HG03108 (cell line): ENCODE data around the gene GAL.

Experiments
- ATAC-seq: cut with Tn5 transposase; IDR thresholded peaks from one replicate; pipeline ENCODE4 v1.9.1; 2021; ENCODE audit warnings: moderate library complexity; ENCODE audit not compliant: unreplicated experiment

Gene GAL

DNA sequence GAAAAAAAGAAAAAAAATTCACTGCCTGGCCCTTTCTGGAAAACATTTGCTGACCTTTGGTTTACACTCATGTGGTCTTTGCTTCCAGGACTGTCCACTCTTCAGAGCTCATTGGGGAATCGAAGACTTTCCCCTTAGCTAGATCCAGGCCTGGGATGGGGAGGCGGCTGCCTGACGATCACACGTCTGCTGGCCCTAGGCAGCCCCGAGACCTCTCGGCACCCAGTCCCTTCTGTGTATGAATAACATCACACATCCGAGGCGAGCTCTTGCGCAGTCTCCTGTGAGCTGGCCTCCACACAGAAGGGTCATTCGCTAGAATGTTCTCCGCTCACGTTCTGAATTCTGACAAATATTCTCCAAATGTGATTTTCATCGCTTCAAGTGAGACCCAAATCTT is 25.7 kb upstream of the GAL start:
- ATAC-seq: no peak

GRCh38 chr11:68659158-68659921 is 25.0 kb upstream of the GAL start:
- no peak for ATAC-seq

DNA sequence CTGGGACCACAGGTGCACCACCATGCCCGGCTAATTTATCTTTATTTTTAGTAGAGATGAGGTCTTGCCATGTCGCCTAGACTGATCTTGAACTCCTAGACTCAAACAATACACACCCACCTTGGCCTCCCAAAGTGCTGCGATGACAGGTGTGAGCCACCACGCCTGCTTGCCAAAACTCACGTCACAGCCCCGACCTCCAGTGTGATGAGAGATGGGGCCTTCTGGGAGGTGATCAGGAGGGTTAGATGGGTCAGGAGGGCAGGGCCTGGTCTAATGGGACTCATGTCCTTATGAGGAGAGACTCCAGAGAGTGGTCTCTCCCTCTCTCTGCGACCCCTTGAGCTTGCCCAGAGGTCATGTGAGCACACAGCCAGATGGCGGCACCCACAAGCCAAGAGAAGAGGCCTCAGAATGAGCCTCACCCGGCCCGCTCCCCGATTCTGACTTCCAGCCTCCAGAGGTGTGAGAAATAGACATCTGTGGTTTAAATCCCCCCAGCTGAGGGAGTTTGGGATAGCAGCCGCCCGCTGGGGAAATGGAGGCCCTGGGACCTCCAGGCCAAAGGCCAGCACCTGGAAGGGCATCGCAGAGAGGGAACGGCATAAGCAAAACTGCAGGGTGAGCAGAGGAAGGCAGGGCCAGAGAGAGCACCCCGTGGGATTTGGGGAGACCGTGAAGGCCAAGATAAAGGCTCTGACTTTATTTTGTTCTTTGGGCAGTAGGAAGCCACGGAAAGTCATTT is 24.1 kb upstream of the GAL start:
- no peak for ATAC-seq

- ATAC-seq: no peak
Observed at GRCh38 chr11:68661014-68661413, 23.3 kb upstream of the GAL start.

DNA sequence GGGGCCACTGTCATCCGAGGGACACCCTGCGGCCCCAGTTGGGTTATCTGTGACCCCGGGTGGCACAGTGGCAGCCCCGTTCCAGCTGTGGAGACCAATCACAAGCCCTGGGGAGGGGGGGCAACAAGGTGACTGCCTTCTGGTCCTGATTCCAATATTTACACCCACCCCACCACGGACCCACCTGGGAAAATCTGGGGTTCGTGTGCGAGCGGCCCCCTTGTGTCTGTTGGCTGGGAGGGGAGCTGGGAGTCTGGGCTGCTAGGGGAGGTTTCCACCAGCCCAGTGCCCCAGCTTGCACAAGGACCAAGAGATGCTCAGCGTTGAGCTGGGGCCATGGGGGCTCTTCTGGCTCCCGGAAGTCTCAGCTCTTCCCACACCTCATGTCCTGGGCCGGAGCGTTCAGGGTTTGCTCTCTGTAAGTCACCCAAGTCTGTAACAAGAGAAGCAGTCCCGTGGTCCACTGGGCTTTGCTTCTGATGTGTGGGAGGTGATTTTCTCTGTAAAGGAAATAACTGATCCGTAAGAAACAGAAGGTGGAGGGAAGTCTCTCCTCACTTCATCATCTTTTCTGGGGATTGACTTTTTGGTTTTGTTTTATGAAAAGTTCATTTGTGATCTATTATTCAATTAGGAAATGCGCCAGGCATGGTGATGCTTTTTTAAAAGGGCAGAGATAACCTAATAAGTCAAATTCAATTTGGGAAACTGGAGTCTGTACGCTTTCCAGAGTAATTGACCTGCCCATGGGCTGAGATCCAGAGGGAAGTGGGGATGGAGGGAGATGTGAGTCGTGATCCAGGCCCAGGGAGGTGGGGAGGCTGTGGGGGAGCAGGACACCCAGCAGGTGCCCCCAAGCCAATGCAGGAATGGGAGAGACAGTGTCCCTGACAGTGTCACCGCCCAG is 22.4 kb upstream of the GAL start:
- no peak for ATAC-seq

- ATAC-seq: no peak
Observed at GRCh38 chr11:68663482-68664010, 20.8 kb upstream of the GAL start.

- ATAC-seq: no peak
Observed at GRCh38 chr11:68664141-68664540, 20.2 kb upstream of the GAL start.

- ATAC-seq: no peak
Observed at GRCh38 chr11:68664906-68665305, 19.4 kb upstream of the GAL start.

GRCh38 chr11:68665436-68665835 is 18.9 kb upstream of the GAL start:
- no peak for ATAC-seq

- ATAC-seq: no peak
Observed at GRCh38 chr11:68666849-68667248, 17.5 kb upstream of the GAL start.

- no peak for ATAC-seq
Observed at GRCh38 chr11:68667511-68668500, 16.5 kb upstream of the GAL start.

DNA sequence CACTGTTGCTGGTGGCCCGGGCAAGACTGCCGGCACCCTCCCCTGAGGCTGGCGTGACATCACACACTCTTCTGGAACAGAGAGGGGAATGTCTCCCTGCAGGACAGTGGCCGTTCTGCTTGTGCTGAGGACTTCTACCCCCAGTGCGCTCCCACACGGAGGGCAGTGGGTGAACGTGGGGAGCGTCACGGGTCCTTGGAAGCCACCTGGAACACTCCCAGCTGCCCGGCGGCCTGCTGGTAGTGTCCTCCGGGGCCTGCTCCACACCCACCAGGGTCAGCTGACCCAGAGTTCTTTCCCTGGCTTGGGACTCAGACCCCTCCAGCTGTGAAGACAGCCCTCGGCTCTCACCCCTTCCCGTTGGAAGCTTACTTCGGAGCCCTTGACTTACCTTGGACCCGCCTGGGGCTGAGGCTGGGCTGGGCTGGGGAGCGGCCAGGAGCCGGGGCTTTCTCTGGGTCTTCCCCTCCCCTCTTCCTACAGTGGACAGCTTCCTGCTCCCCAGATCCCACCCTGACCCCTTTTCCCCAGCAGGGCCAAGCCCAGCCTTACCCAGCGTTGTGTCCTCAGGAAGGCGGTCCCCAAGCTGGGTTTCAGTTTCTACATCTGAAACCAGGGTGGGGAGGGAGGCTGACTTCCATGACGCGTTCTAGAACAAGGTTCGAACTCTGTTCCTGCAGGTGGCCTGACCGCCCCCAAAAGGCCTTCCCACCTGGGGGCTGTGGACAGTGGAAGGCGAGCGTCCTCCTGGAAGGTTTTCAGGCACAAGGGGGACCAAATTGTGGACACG is 14.8 kb upstream of the GAL start:
- ATAC-seq: no peak

DNA sequence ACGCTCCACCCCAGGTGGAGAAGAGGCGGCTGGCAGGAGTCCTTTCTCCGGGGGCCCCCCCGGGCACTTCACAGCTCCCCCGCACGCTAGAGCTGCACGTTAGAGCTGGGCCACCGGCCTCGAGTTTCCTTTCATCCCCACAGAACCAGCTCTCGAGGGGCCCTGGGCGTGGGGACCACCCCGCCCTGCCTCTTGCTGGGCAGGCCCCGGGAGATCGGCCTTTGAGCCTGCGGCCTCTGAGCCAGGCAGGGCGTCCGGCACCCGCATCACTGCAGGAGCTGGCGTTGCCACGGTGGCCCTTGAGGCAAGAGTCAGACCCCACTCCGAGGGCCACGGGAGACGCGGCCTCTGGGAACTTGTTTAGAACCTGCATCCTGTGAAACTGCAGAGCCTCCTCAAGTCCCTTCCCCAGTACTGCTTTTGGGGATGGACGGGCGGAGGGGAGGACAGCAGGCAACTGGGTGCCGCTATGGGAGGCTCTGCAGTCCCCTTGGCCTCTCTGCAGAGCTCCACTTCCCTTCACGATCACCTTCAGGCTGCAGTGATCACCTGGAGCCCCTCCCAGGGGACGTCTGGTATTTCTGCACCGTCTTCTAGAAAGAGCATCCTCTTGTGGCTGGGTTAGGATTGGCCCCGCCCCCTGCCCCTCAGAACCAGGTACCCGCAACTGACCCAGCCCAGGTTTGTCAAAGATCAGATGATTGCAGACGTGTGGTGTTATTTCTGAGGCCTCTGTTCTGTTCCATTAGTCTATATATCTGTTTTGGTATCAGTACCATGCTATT is 13.9 kb upstream of the GAL start:
- ATAC-seq: no peak

DNA sequence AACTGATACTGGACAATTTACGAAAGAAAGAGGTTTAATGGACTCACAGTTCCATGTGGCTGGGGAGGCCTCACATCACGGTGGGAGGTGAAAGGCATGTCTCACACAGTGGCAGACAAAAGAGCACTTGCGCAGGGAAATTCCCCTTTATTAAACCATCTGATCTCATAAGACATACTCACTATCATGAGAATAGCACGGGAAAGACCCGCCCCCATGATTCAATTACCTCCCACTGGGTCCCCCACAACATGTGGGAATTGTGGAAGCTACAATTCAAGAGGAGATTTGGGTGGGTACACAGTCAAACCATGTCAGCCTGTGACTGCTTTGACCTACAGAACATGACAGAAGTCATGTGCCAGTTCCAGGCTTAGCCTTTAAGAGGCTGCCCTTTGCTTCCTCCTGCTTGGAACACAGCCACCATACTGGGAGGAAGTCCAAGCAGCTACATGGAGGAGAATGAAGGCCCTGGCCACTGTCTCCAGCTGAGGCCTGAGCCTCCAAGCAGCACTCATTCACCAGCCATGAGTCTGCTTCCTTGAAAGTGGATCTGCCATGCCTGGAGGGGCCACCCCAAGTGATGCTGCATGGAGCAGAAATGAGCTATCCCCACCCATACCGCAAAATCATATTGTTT is 10.9 kb upstream of the GAL start:
- no peak for ATAC-seq

DNA sequence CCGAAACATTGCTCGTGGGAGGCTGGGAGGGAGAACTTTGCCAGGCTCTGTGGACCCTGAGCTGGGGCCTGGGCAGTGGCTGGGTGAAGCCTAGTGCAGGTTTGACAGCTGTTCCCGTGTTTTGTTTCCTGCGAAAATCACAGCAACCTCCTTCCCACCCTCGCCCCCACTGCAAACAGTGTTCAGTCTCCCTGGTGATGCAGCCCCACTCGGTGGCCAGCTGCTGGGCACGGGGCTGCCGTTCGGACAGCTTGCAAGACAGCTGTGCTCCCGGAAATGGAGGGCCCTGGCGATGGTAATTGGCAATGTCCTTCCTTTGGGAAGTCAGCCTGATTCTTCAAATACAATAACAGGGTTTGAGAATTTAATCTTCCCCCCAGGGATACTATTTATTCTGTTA is 10.4 kb upstream of the GAL start:
- ATAC-seq: no peak

DNA sequence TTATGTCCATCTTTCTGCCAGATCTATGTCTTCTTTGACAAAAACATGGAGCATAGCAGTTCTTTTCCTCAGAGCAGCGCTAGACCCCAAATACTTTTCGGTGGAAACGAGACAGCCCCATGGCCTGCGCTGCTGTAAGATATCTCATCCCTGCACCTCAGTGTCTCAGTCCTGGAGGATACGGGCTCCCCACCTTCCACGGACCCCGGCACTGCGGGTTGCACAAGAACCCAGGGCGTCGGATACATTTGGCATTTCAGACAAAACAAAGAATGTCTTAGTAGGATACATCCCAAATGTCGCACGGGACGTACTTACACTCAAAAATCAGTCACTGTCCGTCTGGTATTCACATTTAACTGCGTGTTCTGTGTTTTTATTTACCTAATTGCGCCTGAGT is 9.9 kb upstream of the GAL start:
- no peak for ATAC-seq

DNA sequence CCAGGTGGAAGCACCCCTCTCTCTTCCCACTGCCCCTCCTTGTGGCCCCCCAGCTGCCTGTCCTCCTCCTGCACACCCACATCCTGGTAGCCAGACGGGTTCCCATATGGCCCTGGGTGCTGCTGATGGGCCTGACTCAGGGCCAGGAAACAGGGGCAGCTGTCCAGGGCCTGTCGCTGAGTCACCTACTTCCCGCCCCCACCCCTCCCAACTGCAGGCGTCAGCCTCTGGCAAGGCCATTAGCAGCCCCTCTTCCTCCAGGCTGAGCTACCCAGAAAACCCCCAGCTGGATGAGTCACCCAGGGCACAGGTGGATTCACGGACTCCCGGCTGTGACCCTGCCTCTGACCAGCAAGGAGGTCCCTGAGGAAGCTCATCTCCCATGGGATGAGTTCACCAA is 6.9 kb upstream of the GAL start:
- no peak for ATAC-seq

GRCh38 chr11:68678031-68678441 is 6.3 kb upstream of the GAL start:
- no peak for ATAC-seq
